Osteoblast (primary cell): ENCODE data around the gene STX1A. TPM values are rescaled to one million over a fixed set of nuclear protein-coding genes. Genes with fewer than 3 reads are reported as not detected.

ENCODE experiments used
- DNase-seq: peaks from one replicate; pipeline ENCODE4 v3.0.0; 2011; ENCODE audit warnings: low spot score, mixed read lengths; ENCODE audit not compliant: insufficient read length; ENCODE audit errors: missing footprints
- H2AFZ ChIP-seq: 2 replicates; pipeline ENCODE4 v1.6.0; 2011; ENCODE audit warnings: mild to moderate bottlenecking, low read length
- H3K27ac ChIP-seq: 2 replicates; pipeline ENCODE4 v1.5.1; 2011; ENCODE audit warnings: mild to moderate bottlenecking, low read depth, low read length, moderate library complexity
- H3K27me3 ChIP-seq: 2 replicates; pipeline ENCODE4 v1.6.0; 2012; ENCODE audit warnings: mild to moderate bottlenecking, control low read depth, inconsistent platforms, low read length, moderate library complexity; ENCODE audit not compliant: insufficient read depth
- H3K36me3 ChIP-seq: 2 replicates; pipeline ENCODE4 v1.5.1; 2011; ENCODE audit warnings: mild to moderate bottlenecking, low read length, control low read depth, moderate library complexity; ENCODE audit not compliant: insufficient read depth
- H3K4me1 ChIP-seq: 2 replicates; pipeline ENCODE4 v1.5.1; 2011; ENCODE audit warnings: mild to moderate bottlenecking, low read length, control low read depth, moderate library complexity; ENCODE audit not compliant: insufficient read depth
- H3K4me2 ChIP-seq: 2 replicates; pipeline ENCODE4 v1.6.0; 2011; ENCODE audit warnings: mild to moderate bottlenecking, low read length; ENCODE audit not compliant: insufficient read depth
- H3K4me3 ChIP-seq: fragments of 200-600 bp; sonication (generic); 3 replicates; pipeline ENCODE4 v1.5.1; 2012; ENCODE audit warnings: mild to moderate bottlenecking, low read length, inconsistent platforms; ENCODE audit not compliant: insufficient read depth
- H3K79me2 ChIP-seq: 2 replicates; pipeline ENCODE4 v1.6.0; 2012; ENCODE audit warnings: mild to moderate bottlenecking, low read length, control low read depth, inconsistent platforms; ENCODE audit not compliant: insufficient read depth
- H3K9me3 ChIP-seq: 2 replicates; pipeline ENCODE4 v1.5.1; 2011; ENCODE audit warnings: low read depth, low read length, control low read depth
- H4K20me1 ChIP-seq: 2 replicates; pipeline ENCODE4 v1.6.0; 2012; ENCODE audit warnings: mild to moderate bottlenecking, low read length, control low read depth; ENCODE audit not compliant: insufficient read depth
- total RNA-seq: library from RNA; depleted of rRNA; stranded (reverse); fragments of >200 nt; gene quantifications from 2 replicates; pipeline ENCODE4 v1.2.3, GENCODE V29; 2012
- TF ChIP-seq, protein P1 (sequence below): IDR thresholded peaks from 2 replicates; pipeline ENCODE4 v1.5.1; 2011; ENCODE audit warnings: mild to moderate bottlenecking, low read depth, low read length, moderate library complexity; ENCODE audit errors: extremely low read depth

The STX1A gene
- total RNA-seq, 1 donor: 17.4 TPM

- peaks cover 92% of the 10 kb centered on the region for H3K79me2 ChIP-seq
- H3K9me3 ChIP-seq: no peaks in the 10 kb centered on the region
- DNase-seq: peak; percentile 36
- H3K4me3 ChIP-seq: no peak overlapping the region
- H4K20me1 ChIP-seq: peaks cover 77% of the 10 kb centered on the region
- H2AFZ ChIP-seq: no peak overlapping the region
- TF ChIP-seq, protein P1, sequence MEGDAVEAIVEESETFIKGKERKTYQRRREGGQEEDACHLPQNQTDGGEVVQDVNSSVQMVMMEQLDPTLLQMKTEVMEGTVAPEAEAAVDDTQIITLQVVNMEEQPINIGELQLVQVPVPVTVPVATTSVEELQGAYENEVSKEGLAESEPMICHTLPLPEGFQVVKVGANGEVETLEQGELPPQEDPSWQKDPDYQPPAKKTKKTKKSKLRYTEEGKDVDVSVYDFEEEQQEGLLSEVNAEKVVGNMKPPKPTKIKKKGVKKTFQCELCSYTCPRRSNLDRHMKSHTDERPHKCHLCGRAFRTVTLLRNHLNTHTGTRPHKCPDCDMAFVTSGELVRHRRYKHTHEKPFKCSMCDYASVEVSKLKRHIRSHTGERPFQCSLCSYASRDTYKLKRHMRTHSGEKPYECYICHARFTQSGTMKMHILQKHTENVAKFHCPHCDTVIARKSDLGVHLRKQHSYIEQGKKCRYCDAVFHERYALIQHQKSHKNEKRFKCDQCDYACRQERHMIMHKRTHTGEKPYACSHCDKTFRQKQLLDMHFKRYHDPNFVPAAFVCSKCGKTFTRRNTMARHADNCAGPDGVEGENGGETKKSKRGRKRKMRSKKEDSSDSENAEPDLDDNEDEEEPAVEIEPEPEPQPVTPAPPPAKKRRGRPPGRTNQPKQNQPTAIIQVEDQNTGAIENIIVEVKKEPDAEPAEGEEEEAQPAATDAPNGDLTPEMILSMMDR: no peak
- peaks cover 25% of the 10 kb centered on the region for H3K4me1 ChIP-seq
- peaks cover 24% of the 10 kb centered on the region for H3K36me3 ChIP-seq
- H3K27me3 ChIP-seq: no peaks in the 10 kb centered on the region
- H3K27ac ChIP-seq: no peak overlapping the region
- H3K4me2 ChIP-seq: no peak overlapping the region
Observed at GRCh38 chr7:73712773-73713172, 6.7 kb downstream of the STX1A start.

GRCh38 chr7:73708961-73709549 is 10.4 kb downstream of the STX1A start:
- Histone ChIP-seq H3K36me3 (peaks cover 41% of the 10 kb centered on the region), H3K79me2 (peaks cover 85% of the 10 kb centered on the region), H2AFZ (no peak overlapping the region), H3K27me3 (no peaks in the 10 kb centered on the region), H4K20me1 (peaks cover 80% of the 10 kb centered on the region), H3K4me3 (no peak overlapping the region), H3K4me1 (peaks cover 31% of the 10 kb centered on the region), H3K27ac (no peak overlapping the region), H3K4me2 (no peak overlapping the region), H3K9me3 (no peaks in the 10 kb centered on the region)
- DNase-seq: peak; percentile 49
- TF ChIP-seq, protein P1: no peak

GRCh38 chr7:73707045-73707631 is 12.3 kb downstream of the STX1A start:
- H4K20me1 ChIP-seq: peaks cover 70% of the 10 kb centered on the region
- no peaks in the 10 kb centered on the region for H3K27me3 ChIP-seq
- H2AFZ ChIP-seq: no peak overlapping the region
- peaks cover 71% of the 10 kb centered on the region for H3K79me2 ChIP-seq
- DNase-seq: peak; percentile 76
- peaks cover 31% of the 10 kb centered on the region for H3K4me1 ChIP-seq
- H3K36me3 ChIP-seq: peaks cover 44% of the 10 kb centered on the region
- no peak overlapping the region for H3K4me3 ChIP-seq
- H3K4me2 ChIP-seq: no peak overlapping the region
- TF ChIP-seq, protein P1: no peak
- no peaks in the 10 kb centered on the region for H3K9me3 ChIP-seq
- H3K27ac ChIP-seq: peak overlapping the region; percentile 53
